HCT116 (cell line): Measurements from ENCODE around the gene ALPL. TPM values are rescaled to one million over a fixed set of nuclear protein-coding genes. Genes with fewer than 3 reads are reported as not detected.

Experiments used
- ATAC-seq: fragments of 200-7000 bp; cut with Tn5 transposase; 2 replicates; pipeline ENCODE4 v1.9.1; 2020; ENCODE audit warnings: mild to moderate bottlenecking, moderate library complexity
- BruUV-seq: library from RNA; stranded (reverse); fragments of 400-500 nt; replicated peaks from 2 replicates; lab custom pipeline; 2021; lab: Mats Ljungman, UMichigan
- CTCF ChIA-PET: fragments of 300-600 bp; sonication (Branson Sonifier 250); formaldehyde crosslinking; loops from one replicate; lab custom pipeline; 2021; ENCODE audit warnings: antibody characterized with exemption; lab: Charles Lee
- POLR2A ChIA-PET: fragments of 300-600, 350-600 bp; sonication (Branson Sonifier 250); formaldehyde crosslinking; loops from one replicate; lab custom pipeline; 2021; ENCODE audit warnings: antibody characterized with exemption; lab: Charles Lee
- RAD21 ChIA-PET, 2 experiments: fragments of 300-600 bp; sonication (Branson Sonifier 250); formaldehyde crosslinking; loops; one replicate each; lab custom pipeline; 2023; ENCODE audit warnings: low total read pairs in 2 of 2; ENCODE audit not compliant: uncharacterized antibody in 2 of 2, unreplicated experiment in 2 of 2, low non-redundant PET in 1 of 2; lab: Charles Lee
- DNase-seq: peaks from one replicate; pipeline ENCODE4 v3.0.0-alpha.2; 2010; ENCODE audit warnings: low read depth, low spot score
- H2AFZ ChIP-seq: fragments of 200-600 bp; shearing (Covaris generic), sonication (generic); 2 replicates; pipeline ENCODE4 v1.6.1; 2017; ENCODE audit warnings: low read depth, mixed run types, mixed read lengths, antibody characterized with exemption, low read length; ENCODE audit not compliant: poor library complexity, severe bottlenecking
- H3K27ac ChIP-seq: 2 replicates; pipeline ENCODE4 v1.5.1; 2012; ENCODE audit warnings: low read depth, low read length
- H3K27me3 ChIP-seq: fragments of 200-600 bp; sonication (generic); 2 replicates; pipeline ENCODE4 v1.6.1; 2016; ENCODE audit warnings: mixed run types, low read length, mixed read lengths; ENCODE audit not compliant: insufficient read depth
- H3K36me3 ChIP-seq, 2 experiments: fragments of 200-500 bp in 1 of 2; fragments of 200-600 bp in 1 of 2; sonication (Bioruptor generic) in 1 of 2; sonication (generic) in 1 of 2; 2 replicates each; pipeline versions ENCODE4 v1.5.1 to v1.6.1; 2014 to 2016; ENCODE audit warnings: low read length in 2 of 2, inconsistent platforms in 1 of 2, mixed read lengths in 1 of 2, mixed run types in 1 of 2; ENCODE audit not compliant: insufficient read depth in 2 of 2, control insufficient read depth in 1 of 2
- H3K4me1 ChIP-seq, 2 experiments: fragments of 200-600 bp in 1 of 2; sonication (generic) in 1 of 2; 2 replicates each; pipeline versions ENCODE4 v1.5.1 to v1.6.1; 2012 to 2017; ENCODE audit warnings: low read length in 2 of 2, inconsistent platforms in 1 of 2, mild to moderate bottlenecking in 1 of 2, mixed read lengths in 1 of 2, mixed run types in 1 of 2, moderate library complexity in 1 of 2; ENCODE audit not compliant: insufficient read depth in 2 of 2, control insufficient read depth in 1 of 2
- H3K4me2 ChIP-seq: fragments of 200-600 bp; sonication (generic); 2 replicates; pipeline ENCODE4 v1.6.1; 2017; ENCODE audit warnings: mixed run types, low read length, mixed read lengths
- H3K4me3 ChIP-seq, 2 experiments: fragments of 200-600 bp in 1 of 2; sonication (generic) in 1 of 2; replicated peaks in 1 of 2; 2 replicates each; pipeline ENCODE4 v1.5.1; 2011 to 2016; ENCODE audit warnings: low read length in 2 of 2, control low read depth in 1 of 2, low read depth in 1 of 2, mild to moderate bottlenecking in 1 of 2, mixed read lengths in 1 of 2, mixed run types in 1 of 2
- H3K79me2 ChIP-seq: fragments of 200-600 bp; sonication (generic); 2 replicates; pipeline ENCODE4 v1.6.1; 2017; ENCODE audit warnings: mild to moderate bottlenecking, mixed run types, low read length, moderate library complexity, mixed read lengths; ENCODE audit not compliant: insufficient read depth
- H3K9ac ChIP-seq: fragments of 200-600 bp; sonication (generic); 2 replicates; pipeline ENCODE4 v1.6.1; 2016; ENCODE audit warnings: low read length, mixed read lengths
- H3K9me2 ChIP-seq: fragments of 200-600 bp; sonication (generic), shearing (Covaris generic); 2 replicates; pipeline ENCODE4 v1.6.1; 2017; ENCODE audit warnings: mixed run types, mild to moderate bottlenecking, moderate library complexity; ENCODE audit not compliant: insufficient read depth
- H3K9me3 ChIP-seq, 2 experiments: fragments of 200-500 bp in 1 of 2; fragments of 200-600 bp in 1 of 2; sonication (Bioruptor generic) in 1 of 2; sonication (generic) in 1 of 2; 2 replicates each; pipeline ENCODE4 v1.6.1; 2014 to 2017; ENCODE audit warnings: low read length in 2 of 2, mixed read lengths in 2 of 2, inconsistent platforms in 1 of 2, low read depth in 1 of 2, mild to moderate bottlenecking in 1 of 2, mixed run types in 1 of 2, moderate library complexity in 1 of 2; ENCODE audit not compliant: control insufficient read depth in 1 of 2, insufficient read depth in 1 of 2
- H4K20me1 ChIP-seq: fragments of 200-600 bp; sonication (generic), shearing (Covaris generic); 2 replicates; pipeline ENCODE4 v1.6.1; 2017; ENCODE audit warnings: mixed run types, mild to moderate bottlenecking, moderate library complexity; ENCODE audit not compliant: insufficient read depth
- CEBPB ChIP-seq: IDR thresholded peaks from 2 replicates; pipeline ENCODE4 v1.6.1; 2012; ENCODE audit warnings: low read depth
- EGR1 ChIP-seq: IDR thresholded peaks from 2 replicates; pipeline ENCODE4 v1.6.1; 2012; ENCODE audit warnings: low read depth
- EZH2 ChIP-seq: fragments of 200-600 bp; sonication (generic); IDR thresholded peaks from 2 replicates; pipeline ENCODE4 v1.6.1; 2017; ENCODE audit warnings: antibody characterized with exemption, mixed run types
- MAX ChIP-seq: IDR thresholded peaks from 2 replicates; pipeline ENCODE4 v1.6.1; 2012
- REST ChIP-seq: IDR thresholded peaks from 2 replicates; pipeline ENCODE4 v1.6.1; 2012; ENCODE audit warnings: low read depth
- SIN3A ChIP-seq: IDR thresholded peaks from 2 replicates; pipeline ENCODE4 v1.6.1; 2012; ENCODE audit warnings: low read depth
- SP1 ChIP-seq: IDR thresholded peaks from 2 replicates; pipeline ENCODE4 v1.6.1; 2012; ENCODE audit warnings: low read depth
- SRF ChIP-seq: IDR thresholded peaks from 2 replicates; pipeline ENCODE4 v1.6.1; 2012; ENCODE audit warnings: low read depth
- YY1 ChIP-seq: IDR thresholded peaks from 2 replicates; pipeline ENCODE4 v1.6.1; 2011; ENCODE audit warnings: low read length, low read depth, moderate library complexity, mild to moderate bottlenecking; ENCODE audit not compliant: insufficient replicate concordance; ENCODE audit errors: extremely low read depth
- ZBTB33 ChIP-seq: IDR thresholded peaks from 2 replicates; pipeline ENCODE4 v1.6.1; 2011; ENCODE audit warnings: mild to moderate bottlenecking, low read length, moderate library complexity; ENCODE audit not compliant: insufficient replicate concordance; ENCODE audit errors: extremely low read depth
- ZFX ChIP-seq: fragments of 450-650 bp; IDR thresholded peaks from 2 replicates; pipeline ENCODE4 v1.6.1; 2017
- intact Hi-C: fragments of 100-400 bp; cut with micrococcal nuclease; formaldehyde crosslinking; loops from 2 replicates; pipeline ENCODE4 v1.10.0; 2022
- total RNA-seq: library from RNA; stranded (reverse); gene quantifications from one replicate; pipeline ENCODE4 v1.2.1, GENCODE V29; 2021; ENCODE audit not compliant: unreplicated experiment

Gene ALPL
- total RNA-seq, 1 experiment from 2014 or later: 0.61 TPM

GRCh38 chr1:21576031-21576797, 67.0 kb downstream of the ALPL start:
- intact Hi-C loops: no loop called here
- ChIA-PET POLR2A (no interaction called here), CTCF (interaction anchor here (1.6 kb wide), 1 partner anchor 321 kb away, joined by 3 read pairs; no protein-coding TSS in a partner anchor), RAD21 (no interaction called here)
- H3K36me3 ChIP-seq: no peaks in the 10 kb centered on the region
- no peak overlapping the region for H3K27ac ChIP-seq
- no peaks in the 10 kb centered on the region for H3K9me3 ChIP-seq
- peaks cover 12 to 18% of the 10 kb centered on the region in 2 experiments; a peak in 3 of 4 replicates for H3K4me1 ChIP-seq
- no TSS peak for BruUV-seq
- H3K4me3 ChIP-seq: no peak overlapping the region
- H2AFZ ChIP-seq: no peak overlapping the region
- TF ChIP-seq ZBTB33: no peak
- TF ChIP-seq REST: no peak
- no peak for TF ChIP-seq CEBPB
- TF ChIP-seq EZH2: no peak
- TF ChIP-seq MAX: no peak
- TF ChIP-seq SRF: no peak
- TF ChIP-seq EGR1: no peak
- no peak for TF ChIP-seq ZFX
- TF ChIP-seq SIN3A: no peak
- no peak for TF ChIP-seq SP1
- TF ChIP-seq YY1: no peak
- H3K9ac ChIP-seq: no peak overlapping the region
- H4K20me1 ChIP-seq: no peaks in the 10 kb centered on the region
- H3K27me3 ChIP-seq: no peaks in the 10 kb centered on the region
- H3K79me2 ChIP-seq: no peaks in the 10 kb centered on the region
- DNase-seq (no peak), ATAC-seq (no peak)
- H3K9me2 ChIP-seq: no peaks in the 10 kb centered on the region
- H3K4me2 ChIP-seq: no peak overlapping the region
